ENCODE measurements around the gene NFKBIB. TPM values are rescaled to one million over a fixed set of nuclear protein-coding genes. Genes with fewer than 3 reads are reported as not detected.

Gene NFKBIB
- polyA plus RNA-seq, 1 experiment, result 9.9 TPM

DNA sequence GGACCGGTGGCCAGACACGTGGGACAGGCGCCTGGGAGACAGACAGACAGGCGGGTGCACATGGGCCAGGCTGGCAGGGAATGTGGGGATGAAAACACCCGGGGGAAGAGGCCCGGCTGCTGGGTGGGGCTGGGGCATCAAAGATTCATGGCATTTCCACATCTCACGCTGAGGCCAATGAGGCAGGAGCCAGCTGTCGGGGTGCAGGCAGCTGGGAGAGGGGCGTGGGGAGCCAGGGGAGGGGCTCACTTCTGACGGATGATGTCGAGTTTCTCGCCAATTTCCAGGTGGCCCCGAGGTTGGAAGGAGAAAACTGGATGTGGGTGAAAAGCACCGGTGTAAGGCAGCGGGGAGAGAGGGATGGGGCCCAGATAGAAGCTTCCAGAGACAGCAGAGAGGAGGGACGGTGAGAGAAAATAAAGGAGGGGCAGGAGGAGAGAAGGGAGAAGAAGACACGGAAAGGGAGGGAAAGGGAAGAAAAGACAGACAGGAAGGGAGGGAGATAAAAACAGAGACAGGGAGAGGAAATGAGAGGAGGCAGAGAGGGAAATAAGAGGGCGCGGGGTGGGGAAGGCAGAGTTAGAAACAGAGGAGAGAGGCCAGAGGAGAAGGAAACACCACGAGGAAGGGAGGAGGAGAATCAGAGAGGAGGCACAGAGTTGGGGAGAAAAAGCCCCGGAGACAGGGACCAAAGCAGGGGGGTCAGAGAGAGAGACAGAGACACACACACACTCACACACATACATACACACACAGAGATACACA lies 20.2 kb downstream of the NFKBIB start:
- TF ChIP-seq, protein P1, sequence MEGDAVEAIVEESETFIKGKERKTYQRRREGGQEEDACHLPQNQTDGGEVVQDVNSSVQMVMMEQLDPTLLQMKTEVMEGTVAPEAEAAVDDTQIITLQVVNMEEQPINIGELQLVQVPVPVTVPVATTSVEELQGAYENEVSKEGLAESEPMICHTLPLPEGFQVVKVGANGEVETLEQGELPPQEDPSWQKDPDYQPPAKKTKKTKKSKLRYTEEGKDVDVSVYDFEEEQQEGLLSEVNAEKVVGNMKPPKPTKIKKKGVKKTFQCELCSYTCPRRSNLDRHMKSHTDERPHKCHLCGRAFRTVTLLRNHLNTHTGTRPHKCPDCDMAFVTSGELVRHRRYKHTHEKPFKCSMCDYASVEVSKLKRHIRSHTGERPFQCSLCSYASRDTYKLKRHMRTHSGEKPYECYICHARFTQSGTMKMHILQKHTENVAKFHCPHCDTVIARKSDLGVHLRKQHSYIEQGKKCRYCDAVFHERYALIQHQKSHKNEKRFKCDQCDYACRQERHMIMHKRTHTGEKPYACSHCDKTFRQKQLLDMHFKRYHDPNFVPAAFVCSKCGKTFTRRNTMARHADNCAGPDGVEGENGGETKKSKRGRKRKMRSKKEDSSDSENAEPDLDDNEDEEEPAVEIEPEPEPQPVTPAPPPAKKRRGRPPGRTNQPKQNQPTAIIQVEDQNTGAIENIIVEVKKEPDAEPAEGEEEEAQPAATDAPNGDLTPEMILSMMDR (IDR thresholded peaks at IDR 0.05; ENCODE audit: low read depth, low read length), result no peak
- Histone ChIP-seq H3K4me3 (ENCODE audit: low read depth, low read length) (no peak overlapping the region), H3K27ac (ENCODE audit: low read depth, low read length) (no peak overlapping the region), H3K9me3 (ENCODE audit: control insufficient read depth, insufficient read depth, low read length) (no peaks in the 10 kb centered on the region; the same call in 1 of the 2 replicates), H3K27me3 (ENCODE audit: control insufficient read depth, insufficient read depth, low read length) (no peaks in the 10 kb centered on the region)
- no peak for DNase-seq (ENCODE audit: low read depth, low spot score)
- POLR2A ChIA-PET, result no interaction called here
- CTCF ChIA-PET, result interaction anchor here (0.6 kb wide), 1 partner anchor 11 kb away, joined by 3 read pairs; the partner anchor contains the start of genes MRPS12 and SARS2

GRCh38 chr19:38920602-38921419 lies 21.0 kb downstream of the NFKBIB start:
- TF ChIP-seq, protein P1 (IDR thresholded peaks at IDR 0.05; ENCODE audit: low read depth, low read length), result no peak
- Histone ChIP-seq H3K4me3 (ENCODE audit: low read depth, low read length) (no peak overlapping the region), H3K27me3 (ENCODE audit: control insufficient read depth, insufficient read depth, low read length) (no peaks in the 10 kb centered on the region), H3K9me3 (ENCODE audit: control insufficient read depth, insufficient read depth, low read length) (no peaks in the 10 kb centered on the region; the same call in 1 of the 2 replicates), H3K27ac (ENCODE audit: low read depth, low read length) (no peak overlapping the region)
- ChIA-PET POLR2A (interaction anchor here (1.7 kb wide), 1 partner anchor 21 kb away, joined by 5 read pairs; the partner anchor contains the start of genes NFKBIB and SIRT2), CTCF (no interaction called here)
- DNase-seq (ENCODE audit: low read depth, low spot score), result no peak

- no peak overlapping the region for H3K4me3 ChIP-seq (ENCODE audit: low read depth, low read length)
- no peaks in the 10 kb centered on the region; the same call in 1 of the 2 replicates for H3K9me3 ChIP-seq (ENCODE audit: control insufficient read depth, insufficient read depth, low read length)
- no peaks in the 10 kb centered on the region for H3K27me3 ChIP-seq (ENCODE audit: control insufficient read depth, insufficient read depth, low read length)
- H3K27ac ChIP-seq (ENCODE audit: low read depth, low read length), result no peak overlapping the region
- TF ChIP-seq, protein P1 (IDR thresholded peaks at IDR 0.05; ENCODE audit: low read depth, low read length), result no peak
- DNase-seq (ENCODE audit: low read depth, low spot score), result no peak
- ChIA-PET CTCF (no interaction called here), POLR2A (interaction anchor here (1.7 kb wide), 1 partner anchor 21 kb away, joined by 5 read pairs; the partner anchor contains the start of genes NFKBIB and SIRT2)
These were observed 21.9 kb downstream of the NFKBIB start for GRCh38 chr19:38921420-38922274.

DNA sequence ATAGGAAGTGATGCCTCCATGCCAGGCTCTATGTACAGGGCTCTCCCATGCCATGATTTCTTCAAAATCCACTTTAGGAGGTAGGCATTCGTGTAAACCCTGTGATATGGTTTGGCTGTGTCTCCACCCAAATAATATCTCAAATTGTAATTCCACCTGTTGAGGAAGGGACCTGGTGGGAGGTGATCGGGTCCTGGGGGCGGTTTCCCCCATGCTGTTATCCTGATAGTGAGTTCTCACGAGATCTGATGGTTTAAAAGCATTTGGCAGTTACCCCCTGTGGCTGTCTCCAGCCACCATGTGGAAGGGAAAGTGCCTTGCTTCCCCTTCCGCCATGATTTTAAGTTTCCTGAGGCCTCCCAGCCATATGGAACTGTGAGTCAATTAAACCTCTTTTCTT lies 22.7 kb downstream of the NFKBIB start:
- POLR2A ChIA-PET, result no interaction called here
- Histone ChIP-seq H3K4me3 (ENCODE audit: low read depth, low read length) (no peak overlapping the region), H3K27me3 (ENCODE audit: control insufficient read depth, insufficient read depth, low read length) (no peaks in the 10 kb centered on the region), H3K9me3 (ENCODE audit: control insufficient read depth, insufficient read depth, low read length) (no peaks in the 10 kb centered on the region; the same call in 1 of the 2 replicates), H3K27ac (ENCODE audit: low read depth, low read length) (no peak overlapping the region)
- TF ChIP-seq, protein P1 (IDR thresholded peaks at IDR 0.05; ENCODE audit: low read depth, low read length), result no peak
- CTCF ChIA-PET, result no interaction called here
- DNase-seq (ENCODE audit: low read depth, low spot score), result no peak

Measured in AG04450 (cell line).